HuH-7.5 (cell line): Measurements from ENCODE around the gene FHIP1B.
A peak's percentile ranks its signal among the peaks of the same experiment; 100 is the strongest.
"Not testable (repeated sequence)": the region's sequence is repeated elsewhere in the genome, so short reads cannot be mapped to it uniquely, and the experiment has no call there.

ENCODE experiments used
- DNase-seq: peaks from one replicate; pipeline ENCODE4 v3.0.0; 2011; ENCODE audit warnings: low spot score

Gene FHIP1B

GRCh38 chr11:6234387-6235107, at the start of gene FHIP1B:
Gene FHIP1B (minus strand): TSS chr11:6234636. CDS start chr11:6224516, 10,120 bp downstream.
- peak; percentile 79 for DNase-seq

GRCh38 chr11:6283453-6284023, 49.1 kb upstream of the FHIP1B start:
- no peak for DNase-seq

- not testable (repeated sequence) for DNase-seq
Measured at GRCh38 chr11:6280809-6281208, 46.4 kb upstream of the FHIP1B start.

GRCh38 chr11:6273188-6273587, 38.8 kb upstream of the FHIP1B start:
- DNase-seq: no peak

- no peak for DNase-seq
Measured at GRCh38 chr11:6271598-6271997, 37.2 kb upstream of the FHIP1B start.

- DNase-seq: no peak
Measured at GRCh38 chr11:6270584-6271246, 36.3 kb upstream of the FHIP1B start.

- DNase-seq: no peak
Measured at GRCh38 chr11:6269994-6270393, 35.6 kb upstream of the FHIP1B start.

- DNase-seq: no peak
Measured at GRCh38 chr11:6268820-6269219, 34.4 kb upstream of the FHIP1B start.

GRCh38 chr11:6263662-6264061, 29.2 kb upstream of the FHIP1B start:
- DNase-seq: no peak

- DNase-seq: no peak
Measured at GRCh38 chr11:6260207-6260726, 25.8 kb upstream of the FHIP1B start.

- no peak for DNase-seq
Measured at GRCh38 chr11:6258571-6259081, 24.2 kb upstream of the FHIP1B start.

GRCh38 chr11:6258141-6258540, 23.7 kb upstream of the FHIP1B start:
- no peak for DNase-seq

- no peak for DNase-seq
Measured at GRCh38 chr11:6253197-6253596, 18.8 kb upstream of the FHIP1B start.

GRCh38 chr11:6251990-6252473, 17.6 kb upstream of the FHIP1B start:
- DNase-seq: no peak

GRCh38 chr11:6251120-6251733, 16.8 kb upstream of the FHIP1B start:
- peak; percentile 68 for DNase-seq

GRCh38 chr11:6249770-6250555, 15.5 kb upstream of the FHIP1B start:
- DNase-seq: no peak

- not testable (repeated sequence) for DNase-seq
Measured at GRCh38 chr11:6248897-6249296, 14.5 kb upstream of the FHIP1B start.

GRCh38 chr11:6248248-6248647, 13.8 kb upstream of the FHIP1B start:
- no peak for DNase-seq

- DNase-seq: no peak
Measured at GRCh38 chr11:6245536-6245935, 11.1 kb upstream of the FHIP1B start.

- DNase-seq: no peak
Measured at GRCh38 chr11:6241316-6241715, 6.9 kb upstream of the FHIP1B start.

GRCh38 chr11:6240781-6241180, 6.3 kb upstream of the FHIP1B start:
- no peak for DNase-seq
